GM23248 (cell line): ENCODE results near the gene ATXN7L1. TPM values are rescaled to one million over a fixed set of nuclear protein-coding genes. Genes with fewer than 3 reads are reported as not detected.

ENCODE experiments used
- DNase-seq: peaks from one replicate; pipeline ENCODE4 v3.0.0-alpha.2; 2015
- H2AFZ ChIP-seq: fragments of 200-600 bp; sonication (generic); 2 replicates; pipeline ENCODE4 v1.6.1; 2016; ENCODE audit warnings: antibody characterized with exemption
- H3F3A ChIP-seq: fragments of 200-600 bp; sonication (generic); 2 replicates; pipeline ENCODE4 v1.6.1; 2016; ENCODE audit warnings: mild to moderate bottlenecking, antibody characterized with exemption, mixed run types; ENCODE audit not compliant: insufficient read depth
- H3K27ac ChIP-seq: fragments of 200-600 bp; sonication (generic); 2 replicates; pipeline ENCODE4 v1.5.1; 2016; ENCODE audit warnings: mild to moderate bottlenecking
- H3K27me3 ChIP-seq: fragments of 200-600 bp; sonication (generic); replicated peaks from 2 replicates; pipeline ENCODE4 v1.6.1; 2016; ENCODE audit warnings: mild to moderate bottlenecking; ENCODE audit not compliant: insufficient read depth
- H3K36me3 ChIP-seq: fragments of 200-600 bp; sonication (generic); 2 replicates; pipeline ENCODE4 v1.6.1; 2016; ENCODE audit warnings: low read depth, mild to moderate bottlenecking
- H3K4me1 ChIP-seq: fragments of 200-600 bp; sonication (generic); 2 replicates; pipeline ENCODE4 v1.6.1; 2016; ENCODE audit warnings: mild to moderate bottlenecking; ENCODE audit not compliant: insufficient read depth
- H3K4me2 ChIP-seq: fragments of 200-600 bp; sonication (generic); one replicate; pipeline ENCODE4 v1.6.1; 2016; ENCODE audit warnings: mild to moderate bottlenecking; ENCODE audit not compliant: unreplicated experiment
- H3K4me3 ChIP-seq: fragments of 200-600 bp; sonication (generic); 2 replicates; pipeline ENCODE4 v1.5.1; 2016; ENCODE audit warnings: mild to moderate bottlenecking
- H3K79me2 ChIP-seq: fragments of 200-600 bp; sonication (generic); 2 replicates; pipeline ENCODE4 v1.6.1; 2016; ENCODE audit warnings: mild to moderate bottlenecking; ENCODE audit not compliant: insufficient read depth
- H3K9ac ChIP-seq: fragments of 200-600 bp; sonication (generic); 2 replicates; pipeline ENCODE4 v1.6.1; 2016; ENCODE audit warnings: mild to moderate bottlenecking
- H3K9me2 ChIP-seq: fragments of 200-600 bp; sonication (generic); 2 replicates; pipeline ENCODE4 v1.6.1; 2016; ENCODE audit warnings: mixed run types, mild to moderate bottlenecking, moderate library complexity; ENCODE audit not compliant: insufficient read depth
- H3K9me3 ChIP-seq: fragments of 200-600 bp; sonication (generic); one replicate; pipeline ENCODE4 v1.6.1; 2017; ENCODE audit warnings: low read depth
- H4K20me1 ChIP-seq: fragments of 200-600 bp; sonication (generic); 2 replicates; pipeline ENCODE4 v1.6.0; 2016; ENCODE audit not compliant: insufficient read depth
- EZH2 ChIP-seq: fragments of 200-600 bp; sonication (generic); IDR thresholded peaks from 2 replicates; pipeline ENCODE4 v1.6.1; 2018; ENCODE audit warnings: antibody characterized with exemption, mild to moderate bottlenecking; ENCODE audit not compliant: insufficient read depth, poor library complexity, severe bottlenecking
- EZH2phosphoT487 ChIP-seq: fragments of 200-600 bp; sonication (generic); IDR thresholded peaks from 2 replicates; pipeline ENCODE4 v1.6.1; 2018; ENCODE audit warnings: antibody characterized with exemption, moderate library complexity, mild to moderate bottlenecking, low read depth; ENCODE audit not compliant: insufficient read depth
- WGBS, 2 experiments: methylation state at CpG; one replicate each; pipeline ENCODE4 v1.1.6; 2015 to 2017; ENCODE audit warnings: low lambda C conversion rate in 2 of 2, low coverage in 1 of 2; ENCODE audit errors: missing lambda C conversion rate in 2 of 2; 5-methylcytosine and 5-hydroxymethylcytosine counted together
- in situ Hi-C: fragments of 300-500 bp; cut with MboI; formaldehyde crosslinking; loops from 2 replicates; pipeline ENCODE4 v1.15.0; 2020
- polyA plus RNA-seq: library from polyadenylated mRNA; unstranded; fragments of >200 nt; fragmentation: Nextera tagmentation; extraction: Ambion mirVana; gene quantifications from 2 replicates; pipeline ENCODE4 v1.2.1, GENCODE V29; 2016
- total RNA-seq: library from RNA; depleted of rRNA; stranded (reverse); fragments of >200 nt; shearing (Covaris generic); gene quantifications from 2 replicates; pipeline ENCODE4 v1.2.3, GENCODE V29; 2014

ATXN7L1 gene
- total and polyA plus RNA-seq, 2 experiments from 2014 or later = 3.7 to 4.5 TPM

GRCh38 chr7:105693576-105693975, 182.8 kb downstream of the ATXN7L1 start:
- Histone ChIP-seq H3K4me1 (peaks cover 5% of the 10 kb centered on the region), H3K79me2 (no peaks in the 10 kb centered on the region), H3K27me3 (no peaks in the 10 kb centered on the region), H2AFZ (no peak overlapping the region), H3K4me3 (no peak overlapping the region), H3K9me2 (no peaks in the 10 kb centered on the region), H3K27ac (no peak overlapping the region), H3K36me3 (no peaks in the 10 kb centered on the region), H4K20me1 (no peaks in the 10 kb centered on the region), H3K9ac (no peak overlapping the region), H3F3A (no peaks in the 10 kb centered on the region), H3K4me2 (no peak overlapping the region), H3K9me3 (no peaks in the 10 kb centered on the region)
- in situ Hi-C loops = no loop called here
- TF ChIP-seq EZH2 = no peak
- TF ChIP-seq EZH2phosphoT487 = no peak
- DNase-seq = no peak
- 90 to 98% methylated on average over 3 of the region's 3 CpGs for WGBS, 2 experiments

- H3K79me2 ChIP-seq = no peaks in the 10 kb centered on the region
- H4K20me1 ChIP-seq = no peaks in the 10 kb centered on the region
- H3K9me2 ChIP-seq = no peaks in the 10 kb centered on the region
- no peaks in the 10 kb centered on the region for H3K36me3 ChIP-seq
- TF ChIP-seq EZH2phosphoT487 = no peak
- no peak for TF ChIP-seq EZH2
- peak overlapping the region; percentile 84 for H3K4me3 ChIP-seq
- H3K27ac ChIP-seq = peak overlapping the region; percentile 23
- DNase-seq = peak; percentile 77
- peaks cover 5% of the 10 kb centered on the region for H3K4me1 ChIP-seq
- 6 to 7% methylated on average over 21 of the region's 21 CpGs for WGBS, 2 experiments
- in situ Hi-C loops = no loop called here
- H3F3A ChIP-seq = no peaks in the 10 kb centered on the region
- peak overlapping the region; percentile 98 for H3K4me2 ChIP-seq
- H3K27me3 ChIP-seq = no peaks in the 10 kb centered on the region
- H2AFZ ChIP-seq = peak overlapping the region; percentile 81
- no peaks in the 10 kb centered on the region for H3K9me3 ChIP-seq
- H3K9ac ChIP-seq = peak overlapping the region; percentile 75
Observed at GRCh38 chr7:105691680-105692564, 184.5 kb downstream of the ATXN7L1 start.

- 2 to 3% methylated on average over 18 of the region's 18 CpGs for WGBS, 2 experiments
- Histone ChIP-seq H4K20me1 (no peaks in the 10 kb centered on the region), H3F3A (no peaks in the 10 kb centered on the region), H3K27me3 (no peaks in the 10 kb centered on the region), H3K9ac (peak overlapping the region; percentile 75), H3K4me2 (peak overlapping the region; percentile 98), H3K4me3 (peak overlapping the region; percentile 84), H3K79me2 (no peaks in the 10 kb centered on the region), H3K9me3 (no peaks in the 10 kb centered on the region), H3K27ac (peak overlapping the region; percentile 23), H3K36me3 (no peaks in the 10 kb centered on the region), H2AFZ (peak overlapping the region; percentile 81), H3K9me2 (no peaks in the 10 kb centered on the region), H3K4me1 (peaks cover 5% of the 10 kb centered on the region)
- DNase-seq = peak; percentile 56
- TF ChIP-seq EZH2 (no peak), EZH2phosphoT487 (no peak)
- in situ Hi-C loops = no loop called here
Observed at GRCh38 chr7:105691082-105691679, 185.2 kb downstream of the ATXN7L1 start.

GRCh38 chr7:105690325-105690945, 186.0 kb downstream of the ATXN7L1 start:
- Histone ChIP-seq H3K4me3 (0 out of 2 replicates have a peak overlapping the region, but pooled peaks have one; percentile 84), H3K9me2 (no peaks in the 10 kb centered on the region), H2AFZ (peak overlapping the region; percentile 81), H3F3A (no peaks in the 10 kb centered on the region), H3K9me3 (no peaks in the 10 kb centered on the region), H3K79me2 (no peaks in the 10 kb centered on the region), H3K27me3 (no peaks in the 10 kb centered on the region), H3K36me3 (no peaks in the 10 kb centered on the region), H3K4me2 (peak overlapping the region; percentile 98), H3K4me1 (peaks cover 5% of the 10 kb centered on the region), H4K20me1 (no peaks in the 10 kb centered on the region), H3K9ac (peak overlapping the region; percentile 75), H3K27ac (no peak overlapping the region)
- DNase-seq = no peak
- 94 to 95% methylated on average over 17 of the region's 17 CpGs for WGBS, 2 experiments
- TF ChIP-seq EZH2 (no peak), EZH2phosphoT487 (no peak)
- in situ Hi-C loops = no loop called here
